Natural killer cell (primary cell): ENCODE results near the gene TMPRSS7. TPM values are rescaled to one million over a fixed set of nuclear protein-coding genes. Genes with fewer than 3 reads are reported as not detected.
A peak's percentile ranks its signal among the peaks of the same experiment; 100 is the strongest.

Experiments used
- ATAC-seq, 3 donors: fragments of 150-1000 bp in 2 of 3; fragments of 200-7000 bp in 1 of 3; cut with Tn5 transposase; 1 replicate in 1 of 3; 2 replicates in 2 of 3; pipeline ENCODE4 v1.10.0; 2021; ENCODE audit warnings: mild to moderate bottlenecking in 2 of 3, moderate library complexity in 2 of 3
- DNase-seq, 2 donors: peaks; one replicate each; pipeline versions ENCODE4 v3.0.0 to v3.0.0-alpha.2; 2013 to 2021; ENCODE audit warnings: mixed read lengths in 1 of 2
- H3K27ac ChIP-seq: one replicate; pipeline ENCODE4 v1.5.1; 2013; ENCODE audit warnings: mild to moderate bottlenecking, low read length
- H3K27me3 ChIP-seq: one replicate; pipeline ENCODE4 v1.6.1; 2013; ENCODE audit warnings: low read length; ENCODE audit not compliant: control insufficient read depth, insufficient read depth
- H3K36me3 ChIP-seq: one replicate; pipeline ENCODE4 v1.6.1; 2013; ENCODE audit warnings: low read length; ENCODE audit not compliant: control insufficient read depth, insufficient read depth
- H3K4me1 ChIP-seq: one replicate; pipeline ENCODE4 v1.6.1; 2013; ENCODE audit warnings: low read length; ENCODE audit not compliant: control insufficient read depth, insufficient read depth
- H3K4me3 ChIP-seq: one replicate; pipeline ENCODE4 v1.5.1; 2013; ENCODE audit warnings: low read length
- H3K9me3 ChIP-seq: one replicate; pipeline ENCODE4 v1.6.1; 2013; ENCODE audit warnings: low read length; ENCODE audit not compliant: control insufficient read depth, insufficient read depth
- H3K27ac Mint-ChIP-seq, 2 donors: one replicate each; pipeline ENCODE4 v1.8.0; 2022; ENCODE audit warnings: mild to moderate bottlenecking in 2 of 2, mixed read lengths in 2 of 2, moderate library complexity in 1 of 2
- H3K27me3 Mint-ChIP-seq, 2 donors: one replicate each; pipeline ENCODE4 v1.8.0; 2022; ENCODE audit warnings: low read depth in 2 of 2, mixed read lengths in 2 of 2
- H3K36me3 Mint-ChIP-seq: one replicate; pipeline ENCODE4 v1.8.0; 2022; ENCODE audit warnings: mixed read lengths
- H3K4me1 Mint-ChIP-seq, 2 donors: one replicate each; pipeline ENCODE4 v1.8.0; 2022; ENCODE audit warnings: mixed read lengths in 2 of 2
- H3K4me3 Mint-ChIP-seq: one replicate; pipeline ENCODE4 v1.8.0; 2022; ENCODE audit warnings: mild to moderate bottlenecking, moderate library complexity, mixed read lengths
- H3K9me3 Mint-ChIP-seq, 2 donors: one replicate each; pipeline ENCODE4 v1.8.0; 2022; ENCODE audit warnings: mixed read lengths in 2 of 2
- WGBS: methylation state at CpG from one replicate; pipeline ENCODE4 v1.1.7; 2013; ENCODE audit warnings: missing lambda C conversion rate; ENCODE audit not compliant: insufficient coverage; 5-methylcytosine and 5-hydroxymethylcytosine counted together
- intact Hi-C: fragments of 100-400 bp; cut with micrococcal nuclease; formaldehyde crosslinking; loops from one replicate; pipeline ENCODE4 v1.14.2; 2022
- total RNA-seq, 4 donors: library from RNA; stranded (reverse); fragments of 120-200 nt in 1 of 4; gene quantifications; one replicate each; pipeline versions ENCODE4 v1.2.3 to v1.2.4, GENCODE V29; 2013 to 2022
- TF ChIP-seq, protein P1 (sequence below): fragments of 200-600 bp; IDR thresholded peaks from one replicate; pipeline ENCODE4 v1.8.0; 2022; ENCODE audit warnings: antibody characterized with exemption

TMPRSS7 gene
- total RNA-seq, 3 donors from 2014 or later (not counting 1 experiment from before 2014, with no cell fraction given): not detected

DNA sequence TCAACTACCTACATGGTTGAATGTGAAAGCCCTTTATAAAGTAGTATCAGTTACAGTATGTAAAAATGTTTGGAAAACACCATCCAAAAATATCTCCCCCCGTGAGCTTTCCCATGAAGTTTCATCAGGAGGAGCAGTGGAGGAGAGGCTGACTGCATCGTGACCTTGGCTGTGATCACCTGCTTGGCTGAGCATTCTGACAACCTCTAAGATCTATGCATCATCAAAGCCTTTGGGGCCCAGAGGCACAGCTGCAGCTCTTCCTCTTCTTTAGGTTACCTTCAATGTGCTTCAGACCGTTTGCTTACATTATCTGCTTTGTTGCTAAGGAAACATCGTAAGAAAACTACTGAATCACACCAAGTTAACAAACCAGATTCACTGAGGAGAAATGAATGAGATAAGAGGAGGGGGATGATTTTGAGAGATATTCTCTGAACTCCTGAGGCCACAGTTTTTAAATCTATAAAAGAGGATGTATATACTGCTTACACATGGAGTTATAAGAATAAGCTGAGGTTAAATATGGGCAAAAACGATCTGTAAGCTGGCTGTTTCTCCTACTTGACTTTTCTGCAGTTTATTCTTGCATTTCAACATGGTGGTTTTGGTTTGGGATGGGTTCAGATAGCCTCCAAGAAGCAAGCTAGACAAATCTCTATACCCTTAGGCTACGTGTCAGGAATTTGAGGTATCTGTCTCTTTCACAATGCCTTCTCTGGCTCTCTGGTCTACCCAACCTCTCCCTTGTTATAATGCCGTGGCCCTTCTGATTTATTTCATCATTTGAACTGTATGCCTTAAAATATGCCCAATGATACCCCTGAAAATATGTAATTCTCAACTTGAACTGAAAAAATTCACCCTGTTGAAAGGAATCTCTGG is 94.5 kb downstream of the TMPRSS7 start:
- TF ChIP-seq, protein P1, sequence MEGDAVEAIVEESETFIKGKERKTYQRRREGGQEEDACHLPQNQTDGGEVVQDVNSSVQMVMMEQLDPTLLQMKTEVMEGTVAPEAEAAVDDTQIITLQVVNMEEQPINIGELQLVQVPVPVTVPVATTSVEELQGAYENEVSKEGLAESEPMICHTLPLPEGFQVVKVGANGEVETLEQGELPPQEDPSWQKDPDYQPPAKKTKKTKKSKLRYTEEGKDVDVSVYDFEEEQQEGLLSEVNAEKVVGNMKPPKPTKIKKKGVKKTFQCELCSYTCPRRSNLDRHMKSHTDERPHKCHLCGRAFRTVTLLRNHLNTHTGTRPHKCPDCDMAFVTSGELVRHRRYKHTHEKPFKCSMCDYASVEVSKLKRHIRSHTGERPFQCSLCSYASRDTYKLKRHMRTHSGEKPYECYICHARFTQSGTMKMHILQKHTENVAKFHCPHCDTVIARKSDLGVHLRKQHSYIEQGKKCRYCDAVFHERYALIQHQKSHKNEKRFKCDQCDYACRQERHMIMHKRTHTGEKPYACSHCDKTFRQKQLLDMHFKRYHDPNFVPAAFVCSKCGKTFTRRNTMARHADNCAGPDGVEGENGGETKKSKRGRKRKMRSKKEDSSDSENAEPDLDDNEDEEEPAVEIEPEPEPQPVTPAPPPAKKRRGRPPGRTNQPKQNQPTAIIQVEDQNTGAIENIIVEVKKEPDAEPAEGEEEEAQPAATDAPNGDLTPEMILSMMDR: no peak
- no peaks in the 10 kb centered on the region for H3K9me3 ChIP-seq
- ATAC-seq: peak; percentile 21 to 56 (median 41)
- H3K36me3 ChIP-seq: no peaks in the 10 kb centered on the region
- H3K4me1 ChIP-seq: peaks cover 13% of the 10 kb centered on the region
- 45% methylated on average over 6 of the region's 7 CpGs for WGBS
- H3K27me3 Mint-ChIP-seq: no peaks in the 10 kb centered on the region
- no peak overlapping the region for H3K4me3 ChIP-seq
- H3K4me3 Mint-ChIP-seq: no peak overlapping the region
- H3K27me3 ChIP-seq: no peaks in the 10 kb centered on the region
- H3K4me1 Mint-ChIP-seq: peaks cover 24 to 34% of the 10 kb centered on the region in 2 donors
- H3K27ac Mint-ChIP-seq: peak overlapping the region in 1 of 2 donors; percentile 4
- H3K36me3 Mint-ChIP-seq: no peaks in the 10 kb centered on the region
- intact Hi-C loops: no loop called here
- H3K27ac ChIP-seq: peak overlapping the region; percentile 80
- peak in 1 of 2 donors; percentile 87 for DNase-seq
- H3K9me3 Mint-ChIP-seq: no peaks in the 10 kb centered on the region

GRCh38 chr3:112129925-112130637 is 95.5 kb downstream of the TMPRSS7 start:
- H3K9me3 ChIP-seq: no peaks in the 10 kb centered on the region
- TF ChIP-seq, protein P1: no peak
- intact Hi-C loops: no loop called here
- H3K36me3 ChIP-seq: no peaks in the 10 kb centered on the region
- DNase-seq (no peak), ATAC-seq (no peak)
- Mint-ChIP-seq H3K27me3 (no peaks in the 10 kb centered on the region), H3K4me1 (peaks cover 24 to 34% of the 10 kb centered on the region in 2 donors), H3K27ac (no peak overlapping the region), H3K4me3 (no peak overlapping the region), H3K36me3 (no peaks in the 10 kb centered on the region), H3K9me3 (no peaks in the 10 kb centered on the region)
- H3K4me3 ChIP-seq: no peak overlapping the region
- H3K27me3 ChIP-seq: no peaks in the 10 kb centered on the region
- 98% methylated on average over 2 of the region's 4 CpGs for WGBS
- peak overlapping the region; percentile 80 for H3K27ac ChIP-seq
- H3K4me1 ChIP-seq: peaks cover 16% of the 10 kb centered on the region

DNA sequence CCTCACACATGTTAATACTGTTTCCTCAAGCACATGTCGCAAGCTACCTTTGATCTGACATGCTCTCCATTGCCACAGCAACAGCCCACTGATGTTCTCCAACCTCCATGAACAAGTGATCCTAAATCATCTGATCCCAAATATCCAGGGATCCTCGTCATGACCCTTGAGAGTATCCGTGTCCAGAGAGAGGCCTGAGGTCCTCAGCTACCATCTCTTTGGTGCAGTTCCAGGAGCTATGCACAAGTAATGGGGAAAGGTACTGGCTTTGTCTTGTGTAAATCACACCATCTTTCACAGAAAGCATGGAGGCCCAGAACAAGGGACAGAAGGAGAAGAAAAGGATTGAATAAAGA is 96.1 kb downstream of the TMPRSS7 start:
- intact Hi-C loops: no loop called here
- H3K27me3 ChIP-seq: no peaks in the 10 kb centered on the region
- Mint-ChIP-seq H3K27ac (no peak overlapping the region), H3K4me1 (peaks cover 24 to 34% of the 10 kb centered on the region in 2 donors), H3K9me3 (no peaks in the 10 kb centered on the region), H3K36me3 (no peaks in the 10 kb centered on the region), H3K27me3 (no peaks in the 10 kb centered on the region), H3K4me3 (no peak overlapping the region)
- peaks cover 16% of the 10 kb centered on the region for H3K4me1 ChIP-seq
- H3K27ac ChIP-seq: no peak overlapping the region
- H3K9me3 ChIP-seq: no peaks in the 10 kb centered on the region
- no peak for ATAC-seq
- 79% methylated on average over 3 of the region's 3 CpGs for WGBS
- TF ChIP-seq, protein P1: no peak
- no peak overlapping the region for H3K4me3 ChIP-seq
- DNase-seq: no peak
- no peaks in the 10 kb centered on the region for H3K36me3 ChIP-seq

Other genes starting within 250 kb of the TMPRSS7 start
- gene PHLDB2, start 175.5 kb upstream of the TMPRSS7 start, total RNA-seq: 10 to 100 TPM; 63.3 to 93.4 (median 64.0) TPM
- 10 to 100 TPM; 21.6 to 24.0 (median 22.6) TPM for gene ABHD10, start 55.7 kb upstream of the TMPRSS7 start, total RNA-seq
- gene TAGLN3, start 35.8 kb upstream of the TMPRSS7 start, total RNA-seq: not detected
- gene C3orf52, start 51.7 kb downstream of the TMPRSS7 start, total RNA-seq: under 1 TPM in 2 of 3 donors, not detected in 1; 0.42 to 0.90 TPM
- 1 to 10 TPM in 2 of 3 donors, under 1 TPM in 1; 0.59 to 3.0 (median 1.1) TPM for gene GCSAM, start 98.5 kb downstream of the TMPRSS7 start, total RNA-seq